ENCODE data around the gene INPP5A. TPM values are rescaled to one million over a fixed set of nuclear protein-coding genes. Genes with fewer than 3 reads are reported as not detected.
A peak's percentile ranks its signal among the peaks of the same experiment; 100 is the strongest.
"Not testable (repeated sequence)": the region's sequence is repeated elsewhere in the genome, so short reads cannot be mapped to it uniquely, and the experiment has no call there.

Gene INPP5A
- polyA plus RNA-seq, 1 donor = 31.3 TPM

- DNase-seq = no peak
Measured at GRCh38 chr10:132563485-132564248, 26.1 kb downstream of the INPP5A start.

GRCh38 chr10:132564249-132564605 is 26.6 kb downstream of the INPP5A start:
- DNase-seq = no peak

- no peak for DNase-seq
Measured at GRCh38 chr10:132564690-132565089, 27.1 kb downstream of the INPP5A start.

GRCh38 chr10:132565516-132566209 is 28.1 kb downstream of the INPP5A start:
- no peak for DNase-seq

GRCh38 chr10:132566892-132567291 is 29.3 kb downstream of the INPP5A start:
- no peak for DNase-seq

- no peak for DNase-seq
Measured at GRCh38 chr10:132570265-132570664, 32.7 kb downstream of the INPP5A start.

- DNase-seq = no peak
Measured at GRCh38 chr10:132570771-132571649, 33.4 kb downstream of the INPP5A start.

- no peak for DNase-seq
Measured at GRCh38 chr10:132571650-132572544, 34.3 kb downstream of the INPP5A start.

- DNase-seq = no peak
Measured at GRCh38 chr10:132572545-132572937, 35.0 kb downstream of the INPP5A start.

GRCh38 chr10:132572946-132573345 is 35.4 kb downstream of the INPP5A start:
- DNase-seq = not testable (repeated sequence)

GRCh38 chr10:132574288-132574687 is 36.7 kb downstream of the INPP5A start:
- no peak for DNase-seq

GRCh38 chr10:132574783-132575319 is 37.3 kb downstream of the INPP5A start:
- no peak for DNase-seq

GRCh38 chr10:132575320-132576201 is 38.0 kb downstream of the INPP5A start:
- peak; percentile 56 for DNase-seq

GRCh38 chr10:132576671-132577349 is 39.2 kb downstream of the INPP5A start:
- DNase-seq = no peak

GRCh38 chr10:132577350-132578003 is 39.9 kb downstream of the INPP5A start:
- DNase-seq = no peak

- DNase-seq = no peak
Measured at GRCh38 chr10:132578287-132578951, 40.8 kb downstream of the INPP5A start.

GRCh38 chr10:132579027-132579859 is 41.7 kb downstream of the INPP5A start:
- DNase-seq = no peak

- no peak for DNase-seq
Measured at GRCh38 chr10:132580143-132580542, 42.6 kb downstream of the INPP5A start.

All from left kidney (tissue), 2 donors.